Mesothelial cell of epicardium (in vitro differentiated cells): Measurements from ENCODE around the gene ATXN1. TPM values are rescaled to one million over a fixed set of nuclear protein-coding genes. Genes with fewer than 3 reads are reported as not detected.

ENCODE experiments used
- DNase-seq, 2 experiments: peaks; one replicate each; pipeline ENCODE4 v3.0.0; 2021; ENCODE audit warnings: low spot score in 2 of 2; ENCODE audit not compliant: unreplicated experiment in 2 of 2
- H3K27ac Mint-ChIP-seq: 2 replicates; pipeline ENCODE4 v1.8.0; 2021; ENCODE audit warnings: mixed read lengths
- H3K27me3 Mint-ChIP-seq: 2 replicates; pipeline ENCODE4 v1.8.0; 2021; ENCODE audit warnings: low read depth, mixed read lengths
- H3K36me3 Mint-ChIP-seq: 2 replicates; pipeline ENCODE4 v1.8.0; 2021; ENCODE audit warnings: mixed read lengths
- H3K4me1 Mint-ChIP-seq: 2 replicates; pipeline ENCODE4 v1.8.0; 2021; ENCODE audit warnings: mixed read lengths
- H3K4me3 Mint-ChIP-seq: 2 replicates; pipeline ENCODE4 v1.8.0; 2021; ENCODE audit warnings: mild to moderate bottlenecking, moderate library complexity, mixed read lengths
- H3K9me3 Mint-ChIP-seq: 2 replicates; pipeline ENCODE4 v1.8.0; 2021; ENCODE audit warnings: mixed read lengths
- total RNA-seq: library from RNA; stranded (reverse); gene quantifications from 3 replicates; pipeline ENCODE4 v1.2.1, GENCODE V29; 2021
- TF ChIP-seq, protein P1 (sequence below): fragments of 200-600 bp; sonication (generic); IDR thresholded peaks from one replicate; pipeline ENCODE4 v1.5.0; 2021; ENCODE audit warnings: antibody characterized with exemption; ENCODE audit not compliant: unreplicated experiment

ATXN1 gene
- total RNA-seq, 1 donor from 2014 or later: 59.5 TPM

DNA sequence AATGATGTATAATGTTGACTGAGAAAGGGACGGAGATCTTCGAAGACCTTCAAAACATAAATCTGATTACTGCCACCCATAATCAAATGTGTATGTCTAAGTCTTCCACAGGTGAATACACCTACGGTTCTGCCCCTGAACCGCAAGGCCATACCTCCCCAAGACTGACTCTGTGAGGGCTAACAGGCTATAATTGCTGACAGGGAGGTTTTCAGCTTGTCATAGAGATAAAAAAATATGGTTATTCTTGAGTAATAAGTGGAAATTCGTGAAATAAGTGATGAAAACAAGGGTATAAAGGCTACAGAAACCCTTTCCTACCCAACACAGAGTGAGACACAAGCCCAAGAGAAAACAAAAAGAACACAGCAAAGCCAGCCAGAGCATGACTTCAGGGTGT lies 188.9 kb downstream of the ATXN1 start:
- no peak overlapping the region for H3K4me3 Mint-ChIP-seq
- peaks cover 31% of the 10 kb centered on the region for H3K4me1 Mint-ChIP-seq
- H3K36me3 Mint-ChIP-seq: peaks cover 3% of the 10 kb centered on the region
- DNase-seq: no peak
- TF ChIP-seq, protein P1, sequence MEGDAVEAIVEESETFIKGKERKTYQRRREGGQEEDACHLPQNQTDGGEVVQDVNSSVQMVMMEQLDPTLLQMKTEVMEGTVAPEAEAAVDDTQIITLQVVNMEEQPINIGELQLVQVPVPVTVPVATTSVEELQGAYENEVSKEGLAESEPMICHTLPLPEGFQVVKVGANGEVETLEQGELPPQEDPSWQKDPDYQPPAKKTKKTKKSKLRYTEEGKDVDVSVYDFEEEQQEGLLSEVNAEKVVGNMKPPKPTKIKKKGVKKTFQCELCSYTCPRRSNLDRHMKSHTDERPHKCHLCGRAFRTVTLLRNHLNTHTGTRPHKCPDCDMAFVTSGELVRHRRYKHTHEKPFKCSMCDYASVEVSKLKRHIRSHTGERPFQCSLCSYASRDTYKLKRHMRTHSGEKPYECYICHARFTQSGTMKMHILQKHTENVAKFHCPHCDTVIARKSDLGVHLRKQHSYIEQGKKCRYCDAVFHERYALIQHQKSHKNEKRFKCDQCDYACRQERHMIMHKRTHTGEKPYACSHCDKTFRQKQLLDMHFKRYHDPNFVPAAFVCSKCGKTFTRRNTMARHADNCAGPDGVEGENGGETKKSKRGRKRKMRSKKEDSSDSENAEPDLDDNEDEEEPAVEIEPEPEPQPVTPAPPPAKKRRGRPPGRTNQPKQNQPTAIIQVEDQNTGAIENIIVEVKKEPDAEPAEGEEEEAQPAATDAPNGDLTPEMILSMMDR: no peak
- no peak overlapping the region for H3K27ac Mint-ChIP-seq
- H3K27me3 Mint-ChIP-seq: no peaks in the 10 kb centered on the region
- no peaks in the 10 kb centered on the region for H3K9me3 Mint-ChIP-seq

DNA sequence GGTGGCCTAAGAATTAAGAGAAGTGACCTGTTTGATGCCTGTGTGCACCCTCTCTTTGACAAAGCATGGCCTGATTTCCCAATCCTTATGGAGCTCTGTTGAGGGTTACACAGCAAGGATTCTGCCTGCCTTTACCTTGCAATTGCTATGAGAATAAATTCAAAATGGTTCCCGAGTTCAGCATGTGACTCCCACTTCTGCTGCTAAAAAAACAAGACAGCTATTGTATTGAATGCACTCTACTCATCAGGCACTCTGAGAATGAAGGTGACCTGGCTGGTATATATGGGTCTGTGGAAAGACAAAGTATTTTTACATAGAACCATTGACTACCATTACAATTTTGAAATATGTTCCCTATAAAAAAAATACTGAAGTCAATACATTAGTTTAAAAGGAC lies 190.3 kb downstream of the ATXN1 start:
- peaks cover 3% of the 10 kb centered on the region for H3K36me3 Mint-ChIP-seq
- DNase-seq: no peak
- H3K9me3 Mint-ChIP-seq: no peaks in the 10 kb centered on the region
- peaks cover 39% of the 10 kb centered on the region for H3K4me1 Mint-ChIP-seq
- no peak overlapping the region for H3K4me3 Mint-ChIP-seq
- no peak overlapping the region for H3K27ac Mint-ChIP-seq
- TF ChIP-seq, protein P1: no peak
- no peaks in the 10 kb centered on the region for H3K27me3 Mint-ChIP-seq

DNA sequence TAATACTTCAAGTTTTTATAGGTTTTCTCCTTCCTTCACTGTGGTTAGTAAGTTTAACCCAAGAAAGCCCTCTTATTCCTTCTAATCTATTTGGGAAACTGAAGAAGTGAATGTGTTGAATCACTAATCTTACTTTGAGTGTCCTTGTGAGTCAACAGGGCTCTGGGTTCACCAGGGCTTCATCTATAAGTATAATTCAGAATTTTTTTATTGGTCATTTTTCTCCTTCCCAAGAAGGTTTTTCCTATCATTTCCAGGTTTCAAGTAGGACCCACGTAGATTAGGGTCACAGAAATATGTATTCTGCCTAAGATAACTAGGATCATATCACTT lies 191.1 kb downstream of the ATXN1 start:
- H3K36me3 Mint-ChIP-seq: peaks cover 3% of the 10 kb centered on the region
- peaks cover 44% of the 10 kb centered on the region for H3K4me1 Mint-ChIP-seq
- no peaks in the 10 kb centered on the region for H3K27me3 Mint-ChIP-seq
- no peaks in the 10 kb centered on the region for H3K9me3 Mint-ChIP-seq
- DNase-seq: no peak
- TF ChIP-seq, protein P1: no peak
- H3K4me3 Mint-ChIP-seq: no peak overlapping the region
- H3K27ac Mint-ChIP-seq: peak overlapping the region; percentile 94

DNA sequence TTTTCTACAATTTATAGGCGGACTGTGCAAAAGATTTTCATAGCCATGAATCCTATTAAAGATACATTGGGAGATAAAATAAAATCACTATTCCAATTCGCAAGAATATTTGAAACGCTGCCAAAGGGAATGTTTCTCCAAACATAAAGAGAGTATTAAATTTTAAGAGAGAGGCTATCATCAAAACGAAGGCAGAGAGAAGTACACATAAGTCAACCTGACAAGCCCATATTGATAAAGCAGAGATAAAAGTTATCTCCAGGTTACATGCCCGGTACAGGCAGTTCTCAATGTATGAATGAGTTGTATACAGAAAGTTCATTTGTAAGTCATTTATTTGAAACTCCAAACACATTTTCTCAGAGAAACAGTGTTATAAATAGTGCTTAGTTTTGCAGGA lies 193.1 kb downstream of the ATXN1 start:
- Mint-ChIP-seq H3K4me3 (peak overlapping the region; percentile 13), H3K27me3 (no peaks in the 10 kb centered on the region)

DNA sequence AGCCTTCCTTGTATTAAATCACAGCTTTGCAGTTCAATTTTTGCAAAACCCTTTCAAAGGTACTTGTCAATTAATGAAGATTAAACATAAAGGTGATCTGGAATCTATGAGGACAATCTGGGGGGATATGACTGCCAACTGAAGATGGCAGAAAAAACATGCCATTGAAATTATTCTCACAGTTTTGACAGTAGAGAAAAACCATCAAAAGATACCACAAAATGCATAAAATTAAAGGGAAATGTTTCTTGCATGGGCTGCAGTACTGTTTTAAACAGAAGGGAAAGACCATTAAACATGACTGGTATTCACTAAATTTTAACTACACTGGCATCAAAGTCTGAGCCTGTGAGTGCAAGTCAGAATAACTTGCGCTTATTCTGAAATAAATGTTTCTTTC lies 194.2 kb downstream of the ATXN1 start:
- peaks cover 2% of the 10 kb centered on the region for H3K36me3 Mint-ChIP-seq
- no peak for DNase-seq
- TF ChIP-seq, protein P1: no peak
- H3K27me3 Mint-ChIP-seq: no peaks in the 10 kb centered on the region
- H3K4me3 Mint-ChIP-seq: no peak overlapping the region
- no peaks in the 10 kb centered on the region for H3K9me3 Mint-ChIP-seq
- peak overlapping the region; percentile 48 for H3K27ac Mint-ChIP-seq
- peaks cover 46% of the 10 kb centered on the region for H3K4me1 Mint-ChIP-seq

More for the DNA sequence above, 193.1 kb downstream of the ATXN1 start:
- no peak for DNase-seq
- TF ChIP-seq, protein P1: no peak
- Mint-ChIP-seq H3K9me3 (no peaks in the 10 kb centered on the region), H3K27ac (peak overlapping the region; percentile 94), H3K36me3 (peaks cover 3% of the 10 kb centered on the region), H3K4me1 (peaks cover 46% of the 10 kb centered on the region)

DNA sequence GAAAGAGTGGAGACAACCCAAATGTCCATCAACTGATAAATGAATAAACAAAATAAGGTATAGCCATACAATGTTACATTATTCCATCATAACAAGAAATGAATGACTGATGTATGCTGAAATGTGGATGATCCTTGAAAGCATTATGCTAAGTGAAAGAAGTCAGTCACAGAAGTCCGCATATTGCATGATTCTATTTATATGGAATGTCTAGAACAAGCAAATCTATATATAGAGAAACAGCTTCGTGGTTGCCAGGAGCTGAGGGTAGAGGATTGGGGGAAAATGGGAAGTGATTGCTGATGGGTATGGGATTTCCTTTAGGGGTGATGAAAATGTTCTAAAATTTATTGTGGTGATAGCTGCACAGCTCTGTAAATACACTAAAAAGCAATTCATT lies 196.8 kb downstream of the ATXN1 start:
- H3K9me3 Mint-ChIP-seq: no peaks in the 10 kb centered on the region
- peaks cover 2% of the 10 kb centered on the region for H3K36me3 Mint-ChIP-seq
- peaks cover 38% of the 10 kb centered on the region for H3K4me1 Mint-ChIP-seq
- TF ChIP-seq, protein P1: no peak
- H3K27me3 Mint-ChIP-seq: no peaks in the 10 kb centered on the region
- H3K4me3 Mint-ChIP-seq: no peak overlapping the region
- no peak overlapping the region for H3K27ac Mint-ChIP-seq
- DNase-seq: no peak
